ENCODE measurements around the gene MME.

GRCh38 chr3:155161640-155162292 lies 81.6 kb downstream of the MME start:
- TF ChIP-seq CTCF (conservative IDR thresholded peaks at IDR 0.05; ENCODE audit: low read length), result no peak
- no peak for TF ChIP-seq EZH2phosphoT487 (IDR thresholded peaks at IDR 0.05; ENCODE audit: borderline replicate concordance)
